Suprapubic skin (tissue), 4 donors: ENCODE data around the gene NAA80. TPM values are rescaled to one million over a fixed set of nuclear protein-coding genes. Genes with fewer than 3 reads are reported as not detected.

Source experiments
- DNase-seq, 2 donors: peaks; one replicate each; pipeline ENCODE4 v3.0.0-alpha.2; 2019; ENCODE audit warnings: low spot score in 2 of 2
- H3K27ac ChIP-seq: fragments of 200-600 bp; sonication (generic); one replicate; pipeline ENCODE4 v1.5.1; 2019
- H3K27me3 ChIP-seq: fragments of 200-600 bp; sonication (generic); one replicate; pipeline ENCODE4 v1.5.1; 2019
- H3K36me3 ChIP-seq: fragments of 200-600 bp; sonication (generic); one replicate; pipeline ENCODE4 v1.5.1; 2019
- H3K4me1 ChIP-seq: fragments of 200-600 bp; sonication (generic); one replicate; pipeline ENCODE4 v1.5.1; 2019
- H3K4me3 ChIP-seq: fragments of 200-600 bp; sonication (generic); one replicate; pipeline ENCODE4 v1.5.1; 2019; ENCODE audit warnings: mild to moderate bottlenecking
- H3K9me3 ChIP-seq: fragments of 200-600 bp; sonication (generic); one replicate; pipeline ENCODE4 v1.5.1; 2019
- EP300 ChIP-seq: sonication (generic); formaldehyde crosslinking; IDR thresholded peaks from one replicate; pipeline ENCODE4 v1.6.1; 2017; ENCODE audit warnings: antibody characterized with exemption
- POLR2A ChIP-seq, 2 donors: fragments of 450-650 bp; IDR thresholded peaks; one replicate each; pipeline ENCODE4 v1.6.1; 2017; ENCODE audit warnings: antibody characterized with exemption in 2 of 2, mild to moderate bottlenecking in 2 of 2, moderate library complexity in 2 of 2
- POLR2AphosphoS5 ChIP-seq, 3 donors: sonication (generic); formaldehyde crosslinking; IDR thresholded peaks; one replicate each; pipeline ENCODE4 v1.6.1; 2017; ENCODE audit warnings: antibody characterized with exemption in 3 of 3
- WGBS: methylation state at CpG from one replicate; pipeline ENCODE4 v1.1.5; 2018; 5-methylcytosine and 5-hydroxymethylcytosine counted together
- total RNA-seq, 4 donors: library from RNA; depleted of rRNA; stranded (reverse); fragments of >200 nt; gene quantifications; one replicate each; pipeline ENCODE4 v1.1.0, GENCODE V29; 2016
- TF ChIP-seq, protein P1 (sequence below), 2 donors: fragments of 200-600 bp in 1 of 2; fragments of 450-650 bp in 1 of 2; sonication (generic) in 1 of 2; IDR thresholded peaks; one replicate each; pipeline ENCODE4 v1.5.1; 2016 to 2019; ENCODE audit warnings: antibody characterized with exemption in 2 of 2, mild to moderate bottlenecking in 1 of 2, moderate library complexity in 1 of 2

Gene NAA80
- total RNA-seq, 4 donors from 2014 or later, result 19.5 to 23.4 (median 20.3) TPM

DNA sequence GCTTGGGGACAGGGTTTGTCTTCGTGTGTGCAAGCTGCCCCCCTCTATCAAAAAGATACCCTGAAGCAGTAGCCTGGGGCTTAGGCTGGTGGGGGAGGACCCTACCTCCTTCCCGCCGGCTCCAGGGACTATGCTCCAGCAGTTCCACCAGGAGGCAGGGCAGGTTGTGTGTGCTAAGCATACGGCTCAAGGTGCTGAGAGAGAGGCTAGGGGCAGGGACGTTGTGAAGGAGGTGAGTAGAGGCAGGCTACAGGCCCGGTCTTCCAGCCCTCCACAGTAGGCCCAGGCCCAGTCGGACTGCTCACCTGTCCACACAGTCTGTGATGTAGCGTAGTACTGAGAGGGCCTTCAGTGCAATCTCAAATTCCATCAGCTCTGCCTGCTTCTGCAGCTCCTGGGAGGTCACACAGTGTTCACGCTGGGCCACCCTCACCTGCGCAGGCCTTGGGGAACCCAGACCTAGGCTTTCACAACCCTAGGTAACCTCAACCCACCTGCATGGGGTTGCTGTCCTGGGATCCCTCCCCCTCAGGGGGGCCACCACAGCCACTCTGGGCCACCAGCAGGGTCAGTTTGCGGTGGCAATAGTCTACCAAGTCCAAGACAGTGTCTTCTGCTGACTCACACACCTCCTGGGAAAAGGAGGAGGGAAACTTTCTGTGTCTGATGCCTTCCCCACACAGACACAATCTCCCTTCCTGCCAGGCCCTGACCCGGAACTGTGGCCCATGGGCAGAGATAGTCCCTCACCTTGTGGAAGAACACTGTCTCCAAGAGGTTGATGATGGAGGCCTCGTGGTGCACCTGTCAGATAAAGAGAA is 43.8 kb upstream of the NAA80 start:
- TF ChIP-seq, protein P1, sequence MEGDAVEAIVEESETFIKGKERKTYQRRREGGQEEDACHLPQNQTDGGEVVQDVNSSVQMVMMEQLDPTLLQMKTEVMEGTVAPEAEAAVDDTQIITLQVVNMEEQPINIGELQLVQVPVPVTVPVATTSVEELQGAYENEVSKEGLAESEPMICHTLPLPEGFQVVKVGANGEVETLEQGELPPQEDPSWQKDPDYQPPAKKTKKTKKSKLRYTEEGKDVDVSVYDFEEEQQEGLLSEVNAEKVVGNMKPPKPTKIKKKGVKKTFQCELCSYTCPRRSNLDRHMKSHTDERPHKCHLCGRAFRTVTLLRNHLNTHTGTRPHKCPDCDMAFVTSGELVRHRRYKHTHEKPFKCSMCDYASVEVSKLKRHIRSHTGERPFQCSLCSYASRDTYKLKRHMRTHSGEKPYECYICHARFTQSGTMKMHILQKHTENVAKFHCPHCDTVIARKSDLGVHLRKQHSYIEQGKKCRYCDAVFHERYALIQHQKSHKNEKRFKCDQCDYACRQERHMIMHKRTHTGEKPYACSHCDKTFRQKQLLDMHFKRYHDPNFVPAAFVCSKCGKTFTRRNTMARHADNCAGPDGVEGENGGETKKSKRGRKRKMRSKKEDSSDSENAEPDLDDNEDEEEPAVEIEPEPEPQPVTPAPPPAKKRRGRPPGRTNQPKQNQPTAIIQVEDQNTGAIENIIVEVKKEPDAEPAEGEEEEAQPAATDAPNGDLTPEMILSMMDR (IDR thresholded peaks at IDR 0.05), result no peak
- TF ChIP-seq POLR2A (IDR thresholded peaks at IDR 0.05) (no peak), EP300 (no peak), POLR2AphosphoS5 (IDR thresholded peaks at IDR 0.05) (no peak)
- Histone ChIP-seq H3K9me3 (no peaks in the 10 kb centered on the region), H3K36me3 (peaks cover 6% of the 10 kb centered on the region), H3K27ac (no peak overlapping the region), H3K4me3 (no peak overlapping the region), H3K4me1 (peaks cover 66% of the 10 kb centered on the region), H3K27me3 (no peaks in the 10 kb centered on the region)
- no peak for DNase-seq
- 89% methylated on average over 9 of the region's 13 CpGs for WGBS

DNA sequence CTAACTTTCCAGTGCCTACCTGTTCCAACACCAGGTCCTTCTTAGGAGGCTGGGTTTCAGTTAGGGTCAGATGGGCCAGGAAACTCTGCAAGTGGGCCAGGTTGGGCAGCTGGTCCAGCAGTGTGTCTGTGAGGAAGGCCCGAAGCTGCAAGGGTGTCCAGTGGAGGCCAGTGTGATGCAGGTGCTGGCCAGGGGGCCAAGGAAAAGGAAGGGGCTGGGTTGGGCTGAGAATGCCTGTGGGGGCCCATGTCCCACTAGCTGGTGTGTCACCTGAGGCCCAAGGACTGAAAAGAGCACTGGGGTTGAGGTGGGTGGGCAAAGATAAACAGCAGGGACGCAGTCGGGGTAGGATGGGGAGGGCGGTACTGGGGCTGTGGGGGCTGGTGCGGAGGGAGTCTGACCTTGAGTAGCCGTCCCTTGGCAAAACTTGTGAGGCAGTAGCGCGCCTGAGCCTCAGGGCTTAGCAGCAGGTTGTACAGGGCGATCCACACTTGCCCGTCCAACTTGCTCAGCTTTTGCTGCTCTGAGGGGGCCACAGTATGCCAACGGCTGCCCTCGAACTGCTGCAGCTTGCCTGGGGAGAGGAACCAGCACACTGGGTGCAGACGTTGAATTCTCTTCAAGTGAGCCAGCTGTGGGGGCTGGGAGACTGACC is 42.9 kb upstream of the NAA80 start:
- DNase-seq, result no peak
- H3K9me3 ChIP-seq, result no peaks in the 10 kb centered on the region
- peaks cover 68% of the 10 kb centered on the region for H3K4me1 ChIP-seq
- peak overlapping the region; percentile 73 for H3K4me3 ChIP-seq
- no peak overlapping the region for H3K27ac ChIP-seq
- WGBS, result 79% methylated on average over 10 of the region's 13 CpGs
- H3K36me3 ChIP-seq, result no peaks in the 10 kb centered on the region
- TF ChIP-seq POLR2A (IDR thresholded peaks at IDR 0.05) (no peak), EP300 (no peak), POLR2AphosphoS5 (IDR thresholded peaks at IDR 0.05) (no peak)
- TF ChIP-seq, protein P1 (IDR thresholded peaks at IDR 0.05), result no peak
- no peaks in the 10 kb centered on the region for H3K27me3 ChIP-seq

DNA sequence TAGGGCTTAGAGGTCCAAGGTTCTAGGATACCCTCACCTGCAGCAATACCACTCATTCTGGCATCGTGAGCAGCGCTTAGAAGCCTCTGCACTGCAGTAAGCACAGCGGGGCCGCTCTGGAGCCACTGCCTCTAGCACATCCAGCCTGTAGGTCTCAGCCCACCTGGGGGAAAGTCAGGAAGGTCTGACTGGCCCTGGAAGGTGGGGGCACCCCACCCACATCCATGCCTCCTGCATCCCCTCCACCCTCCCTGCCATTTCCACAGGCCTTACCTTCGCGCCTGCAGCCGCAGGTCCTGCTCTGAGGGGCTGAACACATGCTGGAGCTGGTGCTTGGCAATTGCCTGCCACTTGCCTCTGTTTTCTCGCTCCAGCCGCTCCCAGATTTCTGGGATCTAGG is 42.3 kb upstream of the NAA80 start:
- 83% methylated on average over 5 of the region's 9 CpGs for WGBS
- H3K36me3 ChIP-seq, result no peaks in the 10 kb centered on the region

DNA sequence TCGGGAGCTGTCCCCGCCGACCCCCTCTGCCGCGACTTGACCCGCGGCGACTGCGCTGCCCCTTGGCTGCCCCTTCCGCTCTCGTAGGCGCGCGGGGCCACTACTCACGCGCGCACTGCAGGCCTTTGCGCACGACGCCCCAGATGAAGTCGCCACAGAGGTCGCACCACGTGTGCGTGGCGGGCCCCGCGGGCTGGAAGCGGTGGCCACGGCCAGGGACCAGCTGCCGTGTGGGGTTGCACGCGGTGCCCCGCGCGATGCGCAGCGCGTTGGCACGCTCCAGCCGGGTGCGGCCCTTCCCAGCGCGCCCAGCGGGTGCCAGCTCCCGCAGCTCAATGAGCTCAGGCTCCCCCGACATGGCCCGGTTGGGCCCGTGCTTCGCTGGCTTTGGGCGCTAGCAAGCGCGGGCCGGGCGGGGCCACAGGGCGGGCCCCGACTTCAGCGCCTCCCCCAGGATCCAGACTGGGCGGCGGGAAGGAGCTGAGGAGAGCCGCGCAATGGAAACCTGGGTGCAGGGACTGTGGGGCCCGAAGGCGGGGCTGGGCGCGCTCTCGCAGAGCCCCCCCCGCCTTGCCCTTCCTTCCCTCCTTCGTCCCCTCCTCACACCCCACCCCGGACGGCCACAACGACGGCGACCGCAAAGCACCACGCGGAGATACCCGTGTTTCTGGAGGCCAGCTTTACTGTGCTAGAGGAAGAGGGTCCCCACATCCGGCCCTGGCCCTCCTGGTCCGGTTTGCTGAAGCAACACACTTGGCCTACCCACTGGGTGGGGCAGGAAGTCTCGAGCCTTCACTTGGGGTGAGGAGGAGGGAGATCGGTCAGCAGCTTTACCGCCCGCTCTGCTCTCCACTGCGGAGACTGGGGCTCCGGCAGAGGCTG is 41.5 kb upstream of the NAA80 start, which contains the start of gene RASSF1:
RASSF1 (minus strand) TSS at position 389 of the 882 bp plus-strand sequence; CDS start at position 358, 31 bp downstream.
- Histone ChIP-seq H3K4me3 (peak within 1 kb of the TSS; percentile 73), H3K36me3 (no peaks in the 10 kb centered on the region), H3K27me3 (no peaks in the 10 kb centered on the region), H3K27ac (peak within 1 kb of the TSS; percentile 94), H3K4me1 (peaks cover 70% of the 10 kb centered on the region), H3K9me3 (no peaks in the 10 kb centered on the region)
- peak in 1 of 2 donors; percentile 92 for DNase-seq
- peak in 2 of 3 donors; percentile 22 to 67 for TF ChIP-seq POLR2AphosphoS5 (IDR thresholded peaks at IDR 0.05)
- TF ChIP-seq POLR2A (IDR thresholded peaks at IDR 0.05), result peak in 1 of 2 donors; percentile 45
- TF ChIP-seq, protein P1 (IDR thresholded peaks at IDR 0.05), result no peak
- 6% methylated on average over 26 of the region's 85 CpGs for WGBS

More for the DNA sequence above, 42.3 kb upstream of the NAA80 start:
- no peak for DNase-seq
- no peak for TF ChIP-seq POLR2A (IDR thresholded peaks at IDR 0.05)
- TF ChIP-seq, protein P1 (IDR thresholded peaks at IDR 0.05), result no peak
- TF ChIP-seq POLR2AphosphoS5 (IDR thresholded peaks at IDR 0.05), result no peak
- TF ChIP-seq EP300, result no peak
- Histone ChIP-seq H3K9me3 (no peaks in the 10 kb centered on the region), H3K27me3 (no peaks in the 10 kb centered on the region), H3K4me1 (peaks cover 68% of the 10 kb centered on the region), H3K4me3 (peak overlapping the region; percentile 73), H3K27ac (peak overlapping the region; percentile 94)
